ENCODE data around the gene CCR5AS.
"Not testable (repeated sequence)": the region's sequence is repeated elsewhere in the genome, so short reads cannot be mapped to it uniquely, and the experiment has no call there.

- TF ChIP-seq CTCF, POLR2A (IDR thresholded peaks at IDR 0.05): not testable (repeated sequence)
Observed at GRCh38 chr3:46330676-46331075, 76.2 kb downstream of the CCR5AS start.
